Subcutaneous adipose tissue (tissue), 4 donors: ENCODE measurements around the gene SLC44A3. TPM values are rescaled to one million over a fixed set of nuclear protein-coding genes. Genes with fewer than 3 reads are reported as not detected.

Source experiments
- CTCF ChIP-seq: fragments of 450-650 bp; IDR thresholded peaks from one replicate; pipeline ENCODE4 v1.5.1; 2016; ENCODE audit warnings: low read depth, mild to moderate bottlenecking, control low read depth, antibody characterized with exemption, moderate library complexity
- total RNA-seq, 4 donors: library from RNA; depleted of rRNA; stranded (reverse); fragments of >200 nt; gene quantifications; one replicate each; pipeline ENCODE4 v1.1.0, GENCODE V29; 2016

Gene SLC44A3
- total RNA-seq, 4 donors from 2014 or later: 0.98 to 2.3 (median 1.5) TPM

DNA sequence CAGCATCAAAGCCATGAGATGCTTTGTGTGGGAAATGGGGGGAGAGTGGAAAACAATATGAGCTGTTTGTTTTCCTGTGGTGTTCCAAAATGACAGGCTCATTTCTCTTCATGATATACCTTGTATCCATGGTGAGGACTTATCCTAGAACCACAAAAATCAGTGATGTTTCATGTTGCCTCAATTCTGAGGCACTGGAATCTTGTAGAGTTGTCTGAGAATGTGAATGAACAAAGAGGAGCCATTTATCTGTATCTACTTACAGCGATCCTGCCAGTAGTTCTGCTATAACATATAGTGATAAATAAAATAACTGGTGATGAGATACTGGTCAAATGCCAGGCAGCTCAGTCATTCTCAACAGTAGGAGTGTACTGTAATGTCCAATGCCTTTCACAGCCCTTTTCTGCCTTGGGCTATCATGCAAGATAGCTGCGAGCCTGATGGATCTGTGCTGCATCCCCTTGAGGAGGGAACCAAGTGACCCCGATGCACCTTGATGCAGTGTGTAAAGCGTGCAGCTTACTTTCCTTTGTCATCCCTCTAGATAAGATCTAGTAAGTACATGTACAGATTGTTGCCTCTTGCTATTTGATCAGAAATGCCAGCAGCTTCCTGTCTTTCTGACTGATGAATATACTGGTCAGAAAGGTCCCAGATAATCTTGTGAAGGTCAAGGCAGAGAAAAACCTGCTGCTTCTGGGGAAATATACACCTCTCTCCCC is 52.8 kb downstream of the SLC44A3 start:
- no peak for TF ChIP-seq CTCF

DNA sequence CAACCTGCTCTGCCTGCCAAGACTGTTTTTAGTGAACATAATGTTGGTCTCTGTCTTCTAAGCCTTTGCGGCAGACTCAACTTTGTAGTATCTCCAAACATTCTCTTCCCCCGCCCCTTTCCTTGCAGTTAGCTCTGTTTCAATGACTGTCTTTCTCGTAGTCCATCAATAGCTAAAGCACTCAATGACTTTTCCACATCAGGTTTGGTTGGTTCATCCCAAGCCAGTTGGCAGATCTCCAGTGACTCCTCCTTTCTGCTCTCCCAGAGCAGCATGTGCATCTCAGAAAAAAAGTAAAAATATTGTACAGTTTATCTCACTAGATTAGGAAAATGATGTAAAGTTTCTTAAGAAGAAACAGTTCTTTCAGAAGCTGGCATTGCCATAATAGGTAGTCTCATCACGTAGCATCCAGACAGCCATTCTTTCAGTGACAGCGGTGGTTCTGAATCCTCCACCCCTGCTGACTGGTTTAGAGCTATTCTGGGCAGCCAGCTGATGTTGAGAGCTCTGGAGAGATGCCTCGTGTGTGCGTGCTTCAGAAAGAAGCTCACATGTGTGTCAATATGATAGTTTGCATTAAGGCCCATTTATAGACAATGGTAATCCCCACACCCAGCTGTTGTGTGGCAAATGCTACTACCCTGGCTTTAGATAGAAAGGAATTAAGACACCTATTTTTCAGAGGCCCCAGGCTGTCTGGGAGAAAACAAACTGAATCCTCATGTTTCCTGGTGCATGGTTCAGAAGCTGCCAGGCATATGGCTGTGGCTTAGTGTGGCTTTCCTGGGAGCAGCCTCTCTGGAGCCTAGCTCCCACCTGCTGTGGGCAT is 53.6 kb downstream of the SLC44A3 start:
- TF ChIP-seq CTCF: no peak

- TF ChIP-seq CTCF: no peak
Observed at GRCh38 chr1:94874423-94874822, 54.3 kb downstream of the SLC44A3 start.

GRCh38 chr1:94875794-94876193 is 55.6 kb downstream of the SLC44A3 start:
- no peak for TF ChIP-seq CTCF

GRCh38 chr1:94876362-94876761 is 56.2 kb downstream of the SLC44A3 start:
- no peak for TF ChIP-seq CTCF

DNA sequence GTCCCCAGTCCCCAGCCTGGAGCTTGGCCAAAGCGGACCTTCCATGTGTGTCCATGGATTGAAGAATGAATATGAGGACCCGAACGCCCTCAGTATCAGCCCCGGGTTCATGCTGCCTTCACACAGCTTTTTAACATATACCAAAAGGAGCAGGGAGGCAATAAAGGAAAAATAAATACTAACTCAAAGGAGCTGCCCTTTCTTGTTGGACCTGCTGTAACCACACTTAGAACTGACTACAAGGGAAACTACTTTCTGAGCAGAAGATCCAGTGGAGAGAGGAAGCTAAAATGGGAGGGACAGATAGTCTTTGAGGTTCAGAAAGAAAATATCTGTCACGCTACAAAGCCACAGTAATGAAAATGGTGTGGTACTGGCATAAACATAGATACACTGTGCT is 58.2 kb downstream of the SLC44A3 start:
- TF ChIP-seq CTCF: no peak

DNA sequence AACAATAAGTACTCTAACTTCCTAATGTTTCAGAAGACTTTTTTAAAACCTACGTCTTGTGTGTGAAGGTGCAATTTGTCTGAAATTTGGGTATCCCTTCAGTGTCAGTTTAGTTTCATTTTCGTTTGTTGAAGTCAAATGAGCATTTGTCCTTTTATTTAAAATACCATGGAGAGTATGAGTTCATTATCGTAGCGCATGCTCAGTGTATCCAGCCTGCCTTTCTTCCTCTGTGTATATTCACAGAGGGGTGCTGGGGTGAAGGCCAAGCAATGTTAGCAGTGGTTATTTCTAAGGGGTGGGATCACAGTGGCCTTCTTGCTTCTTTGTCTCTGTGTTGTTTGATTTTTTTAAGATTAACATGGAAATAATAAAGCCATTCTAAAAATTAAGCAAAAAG is 63.5 kb downstream of the SLC44A3 start:
- TF ChIP-seq CTCF: no peak
